OCI-LY1 (cell line): ENCODE results near the gene FBXL17.

Experiments
- H2AFZ ChIP-seq: fragments of 200-600 bp; sonication (generic), shearing (Covaris generic); 2 replicates; pipeline ENCODE4 v1.6.0; 2014; ENCODE audit warnings: antibody characterized with exemption, mild to moderate bottlenecking, low read length
- H3F3A ChIP-seq: fragments of 200-600 bp; sonication (generic), shearing (Covaris generic); 2 replicates; pipeline ENCODE4 v1.6.0; 2014; ENCODE audit warnings: mild to moderate bottlenecking, antibody characterized with exemption, low read length, moderate library complexity; ENCODE audit not compliant: insufficient read depth
- H3K27ac ChIP-seq: fragments of 200-600 bp; sonication (generic); 2 replicates; pipeline ENCODE4 v1.5.1; 2014; ENCODE audit warnings: low read length, mixed run types, mild to moderate bottlenecking, low read depth; ENCODE audit not compliant: poor library complexity, severe bottlenecking
- H3K27me3 ChIP-seq: fragments of 200-600 bp; sonication (generic); 2 replicates; pipeline ENCODE4 v1.6.0; 2014; ENCODE audit warnings: antibody characterized with exemption, mild to moderate bottlenecking, low read length, moderate library complexity; ENCODE audit not compliant: insufficient read depth
- H3K36me3 ChIP-seq: fragments of 200-600 bp; sonication (generic); 2 replicates; pipeline ENCODE4 v1.6.1; 2014; ENCODE audit warnings: mild to moderate bottlenecking, antibody characterized with exemption, low read length, moderate library complexity, mixed read lengths; ENCODE audit not compliant: insufficient read depth
- H3K4me1 ChIP-seq: fragments of 200-600 bp; sonication (generic); 2 replicates; pipeline ENCODE4 v1.5.1; 2014; ENCODE audit warnings: mild to moderate bottlenecking, low read length, moderate library complexity; ENCODE audit not compliant: insufficient read depth, severe bottlenecking
- H3K4me2 ChIP-seq: fragments of 200-600 bp; sonication (generic), shearing (Covaris generic); 2 replicates; pipeline ENCODE4 v1.6.1; 2014; ENCODE audit warnings: low read length
- H3K4me3 ChIP-seq: fragments of 200-600 bp; sonication (generic); 2 replicates; pipeline ENCODE4 v1.5.1; 2014; ENCODE audit warnings: low read length, low read depth, mild to moderate bottlenecking, mixed read lengths; ENCODE audit not compliant: poor library complexity, severe bottlenecking
- H3K79me2 ChIP-seq: fragments of 200-600 bp; shearing (Covaris generic); 2 replicates; pipeline ENCODE4 v1.6.1; 2016; ENCODE audit warnings: mixed run types, low read length, mixed read lengths; ENCODE audit not compliant: insufficient read depth
- H3K9ac ChIP-seq: fragments of 200-600 bp; sonication (generic), shearing (Covaris generic); 2 replicates; pipeline ENCODE4 v1.6.1; 2014; ENCODE audit warnings: mild to moderate bottlenecking, low read length, mixed read lengths
- H3K9me2 ChIP-seq: fragments of 200-600 bp; sonication (generic), shearing (Covaris generic); 2 replicates; pipeline ENCODE4 v1.6.1; 2014; ENCODE audit warnings: low read depth, mild to moderate bottlenecking, low read length, mixed read lengths
- H3K9me3 ChIP-seq: fragments of 200-600 bp; shearing (Covaris generic); 2 replicates; pipeline ENCODE4 v1.6.1; 2014; ENCODE audit warnings: low read length, mixed read lengths
- H4K20me1 ChIP-seq: fragments of 200-600 bp; sonication (generic), shearing (Covaris generic); 2 replicates; pipeline ENCODE4 v1.6.0; 2016; ENCODE audit warnings: mild to moderate bottlenecking, low read length; ENCODE audit not compliant: insufficient read depth
- EZH2 ChIP-seq: fragments of 200-600 bp; sonication (generic), shearing (Covaris generic); IDR thresholded peaks from 2 replicates; pipeline ENCODE4 v1.8.0; 2017; ENCODE audit warnings: borderline replicate concordance, mixed run types, mild to moderate bottlenecking, antibody characterized with exemption, low read length, moderate library complexity, mixed read lengths
- TF ChIP-seq, protein P1 (sequence below): fragments of 200-600 bp; sonication (generic), shearing (Covaris generic); IDR thresholded peaks from 2 replicates; pipeline ENCODE4 v1.5.1; 2017; ENCODE audit warnings: mild to moderate bottlenecking, antibody characterized with exemption, low read length, moderate library complexity, mixed read lengths

The FBXL17 gene

DNA sequence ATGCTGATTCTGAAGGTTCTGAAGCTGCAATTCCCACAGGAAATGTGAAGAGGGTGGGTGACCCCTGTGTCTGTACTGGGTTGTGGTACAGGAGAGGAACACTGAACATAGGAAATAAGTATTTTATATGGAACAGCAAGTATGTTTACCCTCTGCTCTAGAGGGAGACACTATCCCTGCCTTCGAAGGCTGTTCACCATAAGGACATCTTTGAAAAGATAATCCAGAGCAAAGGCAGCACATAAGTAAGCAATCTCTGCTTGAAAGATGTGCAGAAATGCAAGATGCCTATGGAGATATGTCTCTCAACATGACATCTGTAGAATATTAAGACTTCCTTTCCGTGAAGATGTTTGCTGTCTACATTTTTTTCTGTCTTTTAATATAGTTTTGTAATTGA lies 526.7 kb downstream of the FBXL17 start:
- Histone ChIP-seq H3K27ac (no peak overlapping the region), H2AFZ (no peak overlapping the region), H3K27me3 (no peaks in the 10 kb centered on the region), H3F3A (no peaks in the 10 kb centered on the region), H3K9me2 (no peaks in the 10 kb centered on the region), H4K20me1 (no peaks in the 10 kb centered on the region), H3K36me3 (no peaks in the 10 kb centered on the region), H3K9ac (no peak overlapping the region), H3K9me3 (no peaks in the 10 kb centered on the region), H3K79me2 (no peaks in the 10 kb centered on the region), H3K4me3 (no peak overlapping the region), H3K4me1 (no peaks in the 10 kb centered on the region), H3K4me2 (no peak overlapping the region)
- TF ChIP-seq EZH2: no peak
- TF ChIP-seq, protein P1, sequence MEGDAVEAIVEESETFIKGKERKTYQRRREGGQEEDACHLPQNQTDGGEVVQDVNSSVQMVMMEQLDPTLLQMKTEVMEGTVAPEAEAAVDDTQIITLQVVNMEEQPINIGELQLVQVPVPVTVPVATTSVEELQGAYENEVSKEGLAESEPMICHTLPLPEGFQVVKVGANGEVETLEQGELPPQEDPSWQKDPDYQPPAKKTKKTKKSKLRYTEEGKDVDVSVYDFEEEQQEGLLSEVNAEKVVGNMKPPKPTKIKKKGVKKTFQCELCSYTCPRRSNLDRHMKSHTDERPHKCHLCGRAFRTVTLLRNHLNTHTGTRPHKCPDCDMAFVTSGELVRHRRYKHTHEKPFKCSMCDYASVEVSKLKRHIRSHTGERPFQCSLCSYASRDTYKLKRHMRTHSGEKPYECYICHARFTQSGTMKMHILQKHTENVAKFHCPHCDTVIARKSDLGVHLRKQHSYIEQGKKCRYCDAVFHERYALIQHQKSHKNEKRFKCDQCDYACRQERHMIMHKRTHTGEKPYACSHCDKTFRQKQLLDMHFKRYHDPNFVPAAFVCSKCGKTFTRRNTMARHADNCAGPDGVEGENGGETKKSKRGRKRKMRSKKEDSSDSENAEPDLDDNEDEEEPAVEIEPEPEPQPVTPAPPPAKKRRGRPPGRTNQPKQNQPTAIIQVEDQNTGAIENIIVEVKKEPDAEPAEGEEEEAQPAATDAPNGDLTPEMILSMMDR: no peak

DNA sequence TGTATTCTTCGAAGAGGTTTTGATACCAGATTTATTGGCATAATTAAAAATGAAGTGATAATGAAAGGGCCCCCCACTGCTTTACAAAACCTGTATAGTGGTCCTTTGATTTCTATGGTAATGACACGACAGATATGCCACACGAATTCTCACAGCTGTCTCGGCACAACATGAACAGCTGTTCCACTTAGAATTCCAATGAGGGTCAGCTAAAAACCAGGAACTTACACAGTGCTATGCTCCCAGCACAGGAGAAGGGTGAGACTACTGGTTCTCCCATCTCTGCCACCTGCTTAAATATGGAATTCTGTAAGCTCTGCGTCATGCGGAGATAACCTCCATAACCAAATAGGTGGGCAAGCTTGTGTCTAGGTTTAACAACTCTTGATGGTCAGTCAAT lies 528.2 kb downstream of the FBXL17 start:
- Histone ChIP-seq H3K4me2 (no peak overlapping the region), H3K27ac (no peak overlapping the region), H3K4me3 (no peak overlapping the region), H3K9me3 (no peaks in the 10 kb centered on the region), H3K27me3 (no peaks in the 10 kb centered on the region), H3K4me1 (no peaks in the 10 kb centered on the region), H3K9me2 (no peaks in the 10 kb centered on the region), H2AFZ (no peak overlapping the region), H3F3A (no peaks in the 10 kb centered on the region), H4K20me1 (no peaks in the 10 kb centered on the region), H3K36me3 (no peaks in the 10 kb centered on the region), H3K79me2 (no peaks in the 10 kb centered on the region), H3K9ac (no peak overlapping the region)
- TF ChIP-seq EZH2: no peak
- TF ChIP-seq, protein P1: no peak

DNA sequence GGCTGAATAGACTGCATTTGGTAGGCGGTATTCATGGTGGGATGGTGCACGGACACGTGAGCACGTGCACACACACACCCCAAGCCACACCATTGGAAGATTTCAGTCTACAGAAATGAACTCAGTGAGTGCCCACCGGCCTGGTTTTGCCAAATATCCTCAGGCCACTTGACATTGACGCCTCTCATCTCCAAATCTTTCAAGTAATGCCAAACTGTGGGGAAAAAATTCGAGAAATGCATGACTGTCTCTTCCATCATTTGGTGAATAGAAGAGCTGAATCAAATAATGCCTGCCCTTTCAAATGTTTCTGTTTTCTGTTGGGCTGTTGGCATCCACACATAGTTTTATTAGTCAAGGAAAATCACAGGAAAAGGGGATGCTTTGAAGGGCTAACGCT lies 528.9 kb downstream of the FBXL17 start:
- H3K27ac ChIP-seq: no peak overlapping the region
- no peak overlapping the region for H3K4me3 ChIP-seq
- no peak overlapping the region for H3K4me2 ChIP-seq
- H3K36me3 ChIP-seq: no peaks in the 10 kb centered on the region
- TF ChIP-seq, protein P1: no peak
- no peak for TF ChIP-seq EZH2
- H4K20me1 ChIP-seq: no peaks in the 10 kb centered on the region
- H2AFZ ChIP-seq: no peak overlapping the region
- H3F3A ChIP-seq: no peaks in the 10 kb centered on the region
- H3K9ac ChIP-seq: no peak overlapping the region
- H3K9me3 ChIP-seq: no peaks in the 10 kb centered on the region
- no peaks in the 10 kb centered on the region for H3K9me2 ChIP-seq
- no peaks in the 10 kb centered on the region for H3K79me2 ChIP-seq
- no peaks in the 10 kb centered on the region for H3K27me3 ChIP-seq
- H3K4me1 ChIP-seq: no peaks in the 10 kb centered on the region
